Endothelial cell of umbilical vein (primary cell): ENCODE data around the gene TCF25. TPM values are rescaled to one million over a fixed set of nuclear protein-coding genes. Genes with fewer than 3 reads are reported as not detected.

Experiments used
- BruUV-seq: library from RNA; stranded (reverse); fragments of 400-500 nt; replicated peaks from 2 replicates; lab custom pipeline; 2021; lab: Mats Ljungman, UMichigan
- CTCF ChIA-PET: fragments of 300-600, 350-600 bp; sonication (Branson Sonifier 250); formaldehyde crosslinking; loops from one replicate; lab custom pipeline; 2021; ENCODE audit warnings: antibody characterized with exemption, inconsistent platforms; lab: Charles Lee
- POLR2A ChIA-PET: fragments of 300-600, 350-600 bp; sonication (Branson Sonifier 250); formaldehyde crosslinking; loops from one replicate; lab custom pipeline; 2021; ENCODE audit warnings: antibody characterized with exemption, inconsistent platforms; lab: Charles Lee
- DNase-seq: peaks from one replicate; pipeline ENCODE4 v3.0.0-alpha.2; 2011; ENCODE audit warnings: low read depth, low spot score
- FAIRE-seq: peaks from 2 replicates; lab custom pipeline; 2011; peaks lifted over from hg19 to GRCh38; lab: Jason Lieb, UNC
- H2AFZ ChIP-seq: 2 replicates; pipeline ENCODE4 v1.6.0; 2012; ENCODE audit warnings: low read depth, low read length, control low read depth, inconsistent platforms
- H3K27ac ChIP-seq: 2 replicates; pipeline ENCODE4 v1.5.1; 2011; ENCODE audit warnings: low read depth, mild to moderate bottlenecking, control low read depth, low read length, moderate library complexity; ENCODE audit not compliant: insufficient read depth
- H3K27me3 ChIP-seq, 2 experiments: 2 replicates each; pipeline versions ENCODE4 v1.6.0 to v1.6.1; 2011; ENCODE audit warnings: low read length in 2 of 2, mixed read lengths in 1 of 2; ENCODE audit not compliant: control insufficient read depth in 2 of 2, insufficient read depth in 2 of 2
- H3K36me3 ChIP-seq, 2 experiments: 2 replicates in 1 of 2; 3 replicates in 1 of 2; pipeline ENCODE4 v1.5.1; 2011; ENCODE audit warnings: low read length in 2 of 2, mild to moderate bottlenecking in 1 of 2, moderate library complexity in 1 of 2; ENCODE audit not compliant: control insufficient read depth in 2 of 2, insufficient read depth in 2 of 2; ENCODE audit errors: extremely low read depth in 1 of 2
- H3K4me1 ChIP-seq: 3 replicates; pipeline ENCODE4 v1.5.1; 2011; ENCODE audit warnings: mild to moderate bottlenecking, low read length; ENCODE audit not compliant: control insufficient read depth, insufficient read depth; ENCODE audit errors: extremely low read depth
- H3K4me2 ChIP-seq: 2 replicates; pipeline ENCODE4 v1.6.1; 2011; ENCODE audit warnings: low read length, control low read depth, mixed read lengths; ENCODE audit not compliant: insufficient read depth
- H3K4me3 ChIP-seq, 3 experiments: fragments of 200-600 bp in 1 of 3; sonication (generic), shearing (Covaris generic) in 1 of 3; replicated peaks in 1 of 3; 2 replicates each; pipeline ENCODE4 v1.5.1; 2011 to 2016; ENCODE audit warnings: control low read depth in 3 of 3, low read length in 3 of 3, mild to moderate bottlenecking in 2 of 3, inconsistent platforms in 1 of 3, low read depth in 1 of 3, moderate library complexity in 1 of 3; ENCODE audit not compliant: insufficient read depth in 1 of 3
- H3K79me2 ChIP-seq: 2 replicates; pipeline ENCODE4 v1.6.0; 2012; ENCODE audit warnings: low read length, inconsistent platforms; ENCODE audit not compliant: control insufficient read depth, insufficient read depth
- H3K9ac ChIP-seq: replicated peaks from 2 replicates; pipeline ENCODE3; 2011; ENCODE audit warnings: low read length, control low read depth; ENCODE audit not compliant: insufficient read depth; ENCODE audit errors: extremely low read depth
- H3K9me1 ChIP-seq: replicated peaks from 3 replicates; pipeline ENCODE4 v1.6.0; 2011; ENCODE audit warnings: mild to moderate bottlenecking, low read length; ENCODE audit not compliant: control insufficient read depth, insufficient read depth; ENCODE audit errors: extremely low read depth
- H3K9me3 ChIP-seq: replicated peaks from 2 replicates; pipeline ENCODE4 v1.5.1; 2012; ENCODE audit warnings: low read length, inconsistent platforms; ENCODE audit not compliant: control insufficient read depth, insufficient read depth
- H4K20me1 ChIP-seq: replicated peaks from 2 replicates; pipeline ENCODE3; 2011; ENCODE audit warnings: mild to moderate bottlenecking, low read length; ENCODE audit not compliant: control insufficient read depth, insufficient read depth; ENCODE audit errors: extremely low read depth
- EZH2 ChIP-seq: IDR thresholded peaks from 2 replicates; pipeline ENCODE4 v1.6.1; 2012; ENCODE audit warnings: borderline replicate concordance, low read depth, mild to moderate bottlenecking, moderate library complexity, low read length, inconsistent platforms; ENCODE audit not compliant: severe bottlenecking
- FOS ChIP-seq: IDR thresholded peaks from 2 replicates; pipeline ENCODE4 v1.6.1; 2011; ENCODE audit warnings: mild to moderate bottlenecking, low read length, moderate library complexity, borderline replicate concordance; ENCODE audit not compliant: insufficient read depth
- GATA2 ChIP-seq: IDR thresholded peaks from 2 replicates; pipeline ENCODE4 v1.7.0; 2011; ENCODE audit warnings: low read depth, mild to moderate bottlenecking, moderate library complexity, mixed read lengths, low read length; ENCODE audit not compliant: insufficient read length, insufficient read depth
- JUN ChIP-seq: IDR thresholded peaks from 2 replicates; pipeline ENCODE4 v1.6.1; 2011; ENCODE audit warnings: borderline replicate concordance, low read depth; ENCODE audit not compliant: insufficient read length, insufficient read depth
- MYC ChIP-seq: IDR thresholded peaks from one replicate; pipeline ENCODE4 v1.6.1; 2011; ENCODE audit warnings: mild to moderate bottlenecking, low read depth, low read length
- POLR2A ChIP-seq: IDR thresholded peaks from 2 replicates; pipeline ENCODE4 v1.6.1; 2012; ENCODE audit warnings: low read depth, mild to moderate bottlenecking, control low read depth, low read length
- POLR2AphosphoS5 ChIP-seq: IDR thresholded peaks from 2 replicates; pipeline ENCODE4 v1.6.1; 2012; ENCODE audit warnings: low read depth, mild to moderate bottlenecking, control low read depth, low read length, moderate library complexity; ENCODE audit not compliant: insufficient read depth
- dilution Hi-C: fragments of 300-500 bp; cut with MboI; formaldehyde crosslinking; loops from one replicate; pipeline ENCODE4 v1.15.0; 2019; ENCODE audit warnings: low sequenced_read_pairs; ENCODE audit not compliant: extremely low pct_ligation_motif_present
- intact Hi-C: fragments of 100-400 bp; cut with micrococcal nuclease; formaldehyde crosslinking; loops from one replicate; pipeline ENCODE4 v1.10.0; 2022
- polyA plus RNA-seq, 4 experiments: library from polyadenylated mRNA; depleted of rRNA in 3 of 4; stranded (reverse) in 3 of 4; unstranded in 1 of 4; fragments of >200 nt; gene quantifications; 2 replicates each; pipeline versions ENCODE4 v1.2.1 to v1.2.3, GENCODE V29; 2011 to 2012; ENCODE audit warnings: missing spikeins in 1 of 4
- total RNA-seq: library from RNA; stranded (reverse); gene quantifications from 2 replicates; pipeline ENCODE4 v1.2.3, GENCODE V29; 2021
- TF ChIP-seq, protein P1 (sequence below), 2 donors: IDR thresholded peaks; 1 replicate in 1 of 2; 2 replicates in 1 of 2; pipeline ENCODE4 v1.5.1; 2011; ENCODE audit warnings: low read length in 2 of 2, mild to moderate bottlenecking in 2 of 2, moderate library complexity in 2 of 2, control low read depth in 1 of 2, inconsistent platforms in 1 of 2, low read depth in 1 of 2; ENCODE audit not compliant: insufficient read depth in 1 of 2; ENCODE audit errors: extremely low read depth in 1 of 2
- TF ChIP-seq, protein P2 (sequence below): IDR thresholded peaks from 2 replicates; pipeline ENCODE4 v1.6.1; 2011; ENCODE audit not compliant: insufficient read depth, insufficient read length

Gene TCF25
- total and polyA plus RNA-seq, 2 donors (not counting 3 experiments of a cell fraction or from before 2014, with no cell fraction given), result 193 to 234 TPM

DNA sequence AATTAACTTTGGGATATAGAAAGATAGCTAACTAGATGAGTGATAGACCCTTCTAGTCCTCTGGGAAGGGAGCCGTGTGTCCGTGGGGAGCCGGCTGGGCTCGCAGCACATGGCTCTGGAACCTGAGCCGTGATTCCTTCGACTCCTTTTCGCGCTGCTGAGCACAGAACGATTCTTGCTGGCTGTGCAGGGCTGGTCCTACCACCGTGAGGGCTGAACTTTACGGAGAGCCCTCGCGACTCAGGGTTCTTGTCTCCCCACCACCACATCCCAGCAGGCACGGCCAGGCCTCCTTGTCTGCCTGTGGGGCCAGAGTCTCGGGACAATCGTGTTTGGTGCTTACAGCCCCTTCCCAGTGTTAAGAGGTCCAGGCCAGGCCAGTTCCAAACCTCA, 13.8 kb upstream of the TCF25 start:
- TF ChIP-seq POLR2A (no peak), GATA2 (no peak), JUN (no peak), POLR2AphosphoS5 (no peak), FOS (no peak), MYC (no peak), EZH2 (no peak)
- TF ChIP-seq, protein P1, sequence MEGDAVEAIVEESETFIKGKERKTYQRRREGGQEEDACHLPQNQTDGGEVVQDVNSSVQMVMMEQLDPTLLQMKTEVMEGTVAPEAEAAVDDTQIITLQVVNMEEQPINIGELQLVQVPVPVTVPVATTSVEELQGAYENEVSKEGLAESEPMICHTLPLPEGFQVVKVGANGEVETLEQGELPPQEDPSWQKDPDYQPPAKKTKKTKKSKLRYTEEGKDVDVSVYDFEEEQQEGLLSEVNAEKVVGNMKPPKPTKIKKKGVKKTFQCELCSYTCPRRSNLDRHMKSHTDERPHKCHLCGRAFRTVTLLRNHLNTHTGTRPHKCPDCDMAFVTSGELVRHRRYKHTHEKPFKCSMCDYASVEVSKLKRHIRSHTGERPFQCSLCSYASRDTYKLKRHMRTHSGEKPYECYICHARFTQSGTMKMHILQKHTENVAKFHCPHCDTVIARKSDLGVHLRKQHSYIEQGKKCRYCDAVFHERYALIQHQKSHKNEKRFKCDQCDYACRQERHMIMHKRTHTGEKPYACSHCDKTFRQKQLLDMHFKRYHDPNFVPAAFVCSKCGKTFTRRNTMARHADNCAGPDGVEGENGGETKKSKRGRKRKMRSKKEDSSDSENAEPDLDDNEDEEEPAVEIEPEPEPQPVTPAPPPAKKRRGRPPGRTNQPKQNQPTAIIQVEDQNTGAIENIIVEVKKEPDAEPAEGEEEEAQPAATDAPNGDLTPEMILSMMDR (IDR thresholded peaks at IDR 0.05; ENCODE audit: extremely low read depth in 1 of 2, insufficient read depth in 1 of 2, low read depth in 1 of 2, low read length in 2 of 2), result no peak
- TF ChIP-seq, protein P2, sequence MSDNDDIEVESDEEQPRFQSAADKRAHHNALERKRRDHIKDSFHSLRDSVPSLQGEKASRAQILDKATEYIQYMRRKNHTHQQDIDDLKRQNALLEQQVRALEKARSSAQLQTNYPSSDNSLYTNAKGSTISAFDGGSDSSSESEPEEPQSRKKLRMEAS, result no peak
- H3K36me3 ChIP-seq, result no peaks in the 10 kb centered on the region
- peaks cover 14% of the 10 kb centered on the region for H3K4me1 ChIP-seq
- no peaks in the 10 kb centered on the region for H3K9me3 ChIP-seq
- H3K79me2 ChIP-seq, result no peaks in the 10 kb centered on the region
- FAIRE-seq, result no peak
- no peak overlapping the region for H3K9ac ChIP-seq
- H3K9me1 ChIP-seq, result no peaks in the 10 kb centered on the region
- H3K4me2 ChIP-seq, result no peak overlapping the region
- no peak overlapping the region for H3K4me3 ChIP-seq
- BruUV-seq, result no TSS peak
- no peak overlapping the region for H3K27ac ChIP-seq
- no peaks in the 10 kb centered on the region for H3K27me3 ChIP-seq
- CTCF ChIA-PET, result interaction anchor here (0.5 to 3.8 kb wide), 13 partner anchors 9 to 173 kb away, joined by 3 to 90 read pairs (median 10); partner anchors contain the start of genes CDK10, SPATA2L and SPIRE2
- intact Hi-C loops (loop anchor here (1.0 to 5.0 kb wide), 5 partner anchors 43 to 159 kb away; partner anchors contain the start of genes FANCA, SPATA2L, VPS9D1 and ZNF276), dilution Hi-C loops (no loop called here)
- DNase-seq, result no peak
- no peaks in the 10 kb centered on the region for H4K20me1 ChIP-seq
- no peak overlapping the region for H2AFZ ChIP-seq
- POLR2A ChIA-PET, result no interaction called here
